Ureter (tissue), 1 donor: ENCODE results near the gene ZNF770. TPM values are rescaled to one million over a fixed set of nuclear protein-coding genes. Genes with fewer than 3 reads are reported as not detected.
A peak's percentile ranks its signal among the peaks of the same experiment; 100 is the strongest.
"Not testable (repeated sequence)": the region's sequence is repeated elsewhere in the genome, so short reads cannot be mapped to it uniquely, and the experiment has no call there.

ENCODE experiments used
- DNase-seq: peaks from one replicate; pipeline ENCODE4 v3.0.0-alpha.2; 2020; ENCODE audit warnings: low spot score
- total RNA-seq: library from RNA; stranded (reverse); gene quantifications from one replicate; pipeline ENCODE4 v1.2.4, GENCODE V29; 2023
- donor health status: DM: yes; HTN: yes; CAD: no.

ZNF770 gene
- total RNA-seq, 1 donor from 2014 or later, result 47.8 TPM

GRCh38 chr15:34976073-34976472 lies 12.0 kb downstream of the ZNF770 start:
- DNase-seq, result no peak

- no peak for DNase-seq
Observed at GRCh38 chr15:34973512-34973911, 14.6 kb downstream of the ZNF770 start.

GRCh38 chr15:34970098-34970643 lies 17.9 kb downstream of the ZNF770 start:
- not testable (repeated sequence) for DNase-seq

- peak; percentile 97 for DNase-seq
Observed at GRCh38 chr15:34969340-34970097, 18.6 kb downstream of the ZNF770 start, which contains the start of gene AQR. Gene AQR (minus strand): TSS chr15:34969742. CDS start chr15:34969613, 129 bp downstream.

GRCh38 chr15:34964277-34964676 lies 23.8 kb downstream of the ZNF770 start:
- DNase-seq, result no peak

GRCh38 chr15:34953851-34954250 lies 34.2 kb downstream of the ZNF770 start:
- no peak for DNase-seq

GRCh38 chr15:34952481-34952880 lies 35.6 kb downstream of the ZNF770 start:
- DNase-seq, result no peak

GRCh38 chr15:34951993-34952392 lies 36.1 kb downstream of the ZNF770 start:
- no peak for DNase-seq

GRCh38 chr15:34944936-34945335 lies 43.2 kb downstream of the ZNF770 start:
- DNase-seq, result no peak

- no peak for DNase-seq
Observed at GRCh38 chr15:34943711-34944110, 44.4 kb downstream of the ZNF770 start.

GRCh38 chr15:34943264-34943663 lies 44.8 kb downstream of the ZNF770 start:
- not testable (repeated sequence) for DNase-seq

- no peak for DNase-seq
Observed at GRCh38 chr15:34942363-34942762, 45.7 kb downstream of the ZNF770 start.

GRCh38 chr15:34941831-34942230 lies 46.3 kb downstream of the ZNF770 start:
- no peak for DNase-seq

GRCh38 chr15:34941185-34941698 lies 46.8 kb downstream of the ZNF770 start:
- DNase-seq, result no peak

- DNase-seq, result no peak
Observed at GRCh38 chr15:34933432-34933975, 54.6 kb downstream of the ZNF770 start.

- DNase-seq, result not testable (repeated sequence)
Observed at GRCh38 chr15:34928349-34928748, 59.7 kb downstream of the ZNF770 start.

Other genes with a start within 250 kb of the ZNF770 start
- not detected for gene GJD2, start 233.3 kb downstream of the ZNF770 start, total RNA-seq
- gene ACTC1, start 192.7 kb downstream of the ZNF770 start, total RNA-seq, result 29.7 TPM
- 48.5 TPM for gene AQR, start 18.5 kb downstream of the ZNF770 start, total RNA-seq
- 4.6 TPM for gene NANOGP8, start 97.0 kb upstream of the ZNF770 start, total RNA-seq